K562 (cell line): ENCODE data around the gene ST6GALNAC1. TPM values are rescaled to one million over a fixed set of nuclear protein-coding genes. Genes with fewer than 3 reads are reported as not detected.
A peak's percentile ranks its signal among the peaks of the same experiment; 100 is the strongest.

Source experiments
- ARID3B ChIP-seq: fragments of 250-450 bp; sonication (Bioruptor Pico); IDR thresholded peaks from 2 replicates; pipeline ENCODE4 v1.4.0; 2020; ENCODE audit warnings: borderline replicate concordance
- ATF3 ChIP-seq, 2 experiments: fragments of 450-650 bp in 1 of 2; sonication (generic) in 1 of 2; formaldehyde crosslinking in 1 of 2; IDR thresholded peaks in 1 of 2; conservative IDR thresholded peaks in 1 of 2; 2 replicates each; pipeline versions ENCODE4 v1.6.1 to v1.8.1; 2016 to 2023; ENCODE audit warnings: mild to moderate bottlenecking in 2 of 2, moderate library complexity in 2 of 2, inconsistent platforms in 1 of 2, missing genetic modification reagents in 1 of 2
- CCAR2 ChIP-seq: fragments of 200-400 bp; formaldehyde crosslinking; IDR thresholded peaks from 2 replicates; pipeline ENCODE4 v1.6.1; 2017; ENCODE audit warnings: mild to moderate bottlenecking, low read depth, low read length
- EP300 ChIP-seq: IDR thresholded peaks from 2 replicates; pipeline ENCODE4 v1.6.1; 2012; ENCODE audit warnings: low read length, improper control_type of control experiment
- ETS2 ChIP-seq: IDR thresholded peaks from 2 replicates; pipeline ENCODE4 v1.6.1; 2016; ENCODE audit warnings: borderline replicate concordance, missing genetic modification characterization, mild to moderate bottlenecking, moderate library complexity, missing compliant biosample characterization; ENCODE audit not compliant: poor library complexity, severe bottlenecking
- HDAC8 ChIP-seq: fragments of 450-650 bp; IDR thresholded peaks from 2 replicates; pipeline ENCODE4 v1.6.1; 2016; ENCODE audit warnings: mild to moderate bottlenecking, missing genetic modification characterization, moderate library complexity, missing compliant biosample characterization
- ILF3 ChIP-seq: fragments of 450-650 bp; IDR thresholded peaks from 2 replicates; pipeline ENCODE4 v1.6.1; 2018; ENCODE audit warnings: antibody characterized with exemption, mild to moderate bottlenecking, moderate library complexity, borderline replicate concordance
- PHB2 ChIP-seq: fragments of 450-650 bp; IDR thresholded peaks from 2 replicates; pipeline ENCODE4 v1.6.1; 2017; ENCODE audit warnings: low read depth
- RAD21 ChIP-seq, 2 experiments: fragments of 250-450 bp in 1 of 2; fragments of 450-650 bp in 1 of 2; sonication (Bioruptor Pico) in 1 of 2; formaldehyde crosslinking in 1 of 2; IDR thresholded peaks in 1 of 2; conservative IDR thresholded peaks in 1 of 2; 2 replicates each; pipeline versions ENCODE4 v1.4.0 to v1.8.0; 2020 to 2022; ENCODE audit warnings: mild to moderate bottlenecking in 2 of 2, moderate library complexity in 1 of 2
- SMARCC2 ChIP-seq: fragments of 450-650 bp; IDR thresholded peaks from 2 replicates; pipeline ENCODE4 v1.6.1; 2017; ENCODE audit warnings: antibody characterized with exemption, moderate library complexity, mild to moderate bottlenecking, low read depth
- SREBF2 ChIP-seq: sonication (generic); formaldehyde crosslinking; IDR thresholded peaks from 2 replicates; pipeline ENCODE4 v1.4.0; 2020; ENCODE audit warnings: mild to moderate bottlenecking, missing genetic modification reagents
- THAP12 ChIP-seq: fragments of 250-450 bp; sonication (Bioruptor Pico); IDR thresholded peaks from 2 replicates; pipeline ENCODE4 v1.9.0; 2021; ENCODE audit warnings: mild to moderate bottlenecking, inconsistent platforms
- YY1 ChIP-seq, 3 experiments: IDR thresholded peaks; 2 replicates each; pipeline ENCODE4 v1.6.1; 2011; ENCODE audit warnings: low read length in 2 of 3, mild to moderate bottlenecking in 2 of 3, moderate library complexity in 2 of 3, borderline replicate concordance in 1 of 3, control low read depth in 1 of 3, low read depth in 1 of 3; ENCODE audit not compliant: insufficient read depth in 3 of 3, insufficient replicate concordance in 2 of 3, control insufficient read depth in 1 of 3, insufficient read length in 1 of 3; ENCODE audit errors: extremely low read depth in 1 of 3
- ZBTB1 ChIP-seq: sonication (generic); formaldehyde crosslinking; IDR thresholded peaks from 2 replicates; pipeline ENCODE4 v1.8.1; 2023; ENCODE audit warnings: missing genetic modification reagents, low read depth, mild to moderate bottlenecking, borderline replicate concordance
- ZKSCAN3 ChIP-seq: fragments of 250-450 bp; sonication (Bioruptor Pico); IDR thresholded peaks from 2 replicates; pipeline ENCODE4 v1.4.0; 2020
- ZKSCAN8 ChIP-seq: fragments of 200-800 bp; sonication (Bioruptor generic); IDR thresholded peaks from 2 replicates; pipeline ENCODE4 v1.6.1; 2016; ENCODE audit warnings: missing genetic modification characterization, missing compliant biosample characterization
- ZNF24 ChIP-seq: fragments of 450-650 bp; IDR thresholded peaks from 2 replicates; pipeline ENCODE4 v1.6.1; 2016
- ZNF431 ChIP-seq: sonication (generic); formaldehyde crosslinking; IDR thresholded peaks from 2 replicates; pipeline ENCODE4 v1.8.0; 2022; ENCODE audit warnings: mild to moderate bottlenecking, missing genetic modification reagents
- polyA plus RNA-seq, 8 experiments: library from polyadenylated mRNA; depleted of rRNA in 4 of 8; stranded (reverse) in 5 of 8; unstranded in 3 of 8; fragments of >200 nt; fragmentation: Nextera tagmentation in 2 of 8; fragmentation: Illumina TruSeq in 1 of 8; extraction: Ambion mirVana in 2 of 8; extraction: Trizol in 1 of 8; gene quantifications; 2 replicates each; pipeline versions ENCODE4 v1.2.1 to v1.2.3, GENCODE V29; 2011 to 2014; ENCODE audit warnings: inconsistent platforms in 1 of 8, missing spikeins in 1 of 8
- total RNA-seq, 7 experiments: library from RNA; depleted of rRNA in 6 of 7; stranded (reverse); fragments of >200 nt in 6 of 7; fragmentation: Illumina TruSeq in 2 of 7; extraction: Trizol in 2 of 7; gene quantifications; 2 replicates each; pipeline versions ENCODE4 v1.2.1 to v1.2.3, GENCODE V29; 2011 to 2021; ENCODE audit warnings: low replicate concordance in 1 of 7

Gene ST6GALNAC1
- total and polyA plus RNA-seq, 9 of the 15 experiments (the other 6 are each of a cell fraction or from before 2014, with no cell fraction given), result 20.6 to 68.4 (median 50.5) TPM

- 0 out of 2 replicates have a peak, but pooled peaks have one; percentile 27 for TF ChIP-seq ILF3
- TF ChIP-seq SREBF2 (CRISPR knock-in tag), result no peak
- TF ChIP-seq RAD21 (CRISPR knock-in tag; conservative IDR thresholded peaks at IDR 0.05 in 1 of 2, IDR thresholded peaks at IDR 0.05 in 1 of 2), result peak; percentile 87 to 92
- TF ChIP-seq PHB2, result 0 out of 2 replicates have a peak, but pooled peaks have one; percentile 14
- TF ChIP-seq ZNF431 (CRISPR knock-in tag), result no peak
- TF ChIP-seq ZNF24, result no peak
- no peak for TF ChIP-seq ZBTB1 (CRISPR knock-in tag)
- TF ChIP-seq HDAC8 (tag), result no peak
- peak; percentile 85 for TF ChIP-seq ATF3 (IDR thresholded peaks at IDR 0.05)
- TF ChIP-seq ATF3 (CRISPR knock-in tag; conservative IDR thresholded peaks at IDR 0.05), result no peak
- TF ChIP-seq ZKSCAN3, result no peak
- TF ChIP-seq SMARCC2, result 0 out of 2 replicates have a peak, but pooled peaks have one; percentile 35
- peak; percentile 13; the same call in 1 of the 2 replicates for TF ChIP-seq EP300
- TF ChIP-seq THAP12 (CRISPR knock-in tag), result no peak
- no peak for TF ChIP-seq CCAR2
- TF ChIP-seq ZKSCAN8 (CRISPR knock-in tag), result no peak
- peak in 1 of 3 experiments; percentile 48 for TF ChIP-seq YY1 (IDR thresholded peaks at IDR 0.05; ENCODE audit: borderline replicate concordance in 1 of 3, control insufficient read depth in 1 of 3, extremely low read depth in 1 of 3, insufficient read depth in 3 of 3, insufficient read length in 1 of 3, insufficient replicate concordance in 2 of 3, low read depth in 1 of 3, low read length in 2 of 3)
- TF ChIP-seq ETS2, result no peak
- TF ChIP-seq ARID3B (CRISPR knock-in tag), result no peak
Observed at GRCh38 chr17:76623271-76624146, 20.0 kb downstream of the ST6GALNAC1 start (continued).
